WERI-Rb-1 (cell line): ENCODE measurements around the gene MYLK.
"Not testable (repeated sequence)": the region's sequence is repeated elsewhere in the genome, so short reads cannot be mapped to it uniquely, and the experiment has no call there.

ENCODE experiments used
- DNase-seq: peaks from one replicate; pipeline ENCODE4 v3.0.0-alpha.2; 2020
- H3K27ac ChIP-seq: fragments of 250-450 bp; sonication (Bioruptor Pico); 2 replicates; pipeline ENCODE4 v1.5.1; 2020; ENCODE audit warnings: mild to moderate bottlenecking, moderate library complexity
- H3K27me3 ChIP-seq: fragments of 250-450 bp; sonication (Bioruptor Pico); 2 replicates; pipeline ENCODE4 v1.5.1; 2021; ENCODE audit warnings: mild to moderate bottlenecking, low read depth, moderate library complexity; ENCODE audit not compliant: insufficient read depth, severe bottlenecking
- H3K36me3 ChIP-seq: fragments of 250-450 bp; sonication (Bioruptor Pico); 2 replicates; pipeline ENCODE4 v1.5.1; 2020; ENCODE audit warnings: mild to moderate bottlenecking, moderate library complexity
- H3K4me3 ChIP-seq: 2 replicates; pipeline ENCODE4 v1.5.1; 2011; ENCODE audit warnings: low read depth, mild to moderate bottlenecking, control low read depth, low read length
- H3K9me3 ChIP-seq: fragments of 250-450 bp; sonication (Bioruptor Pico); 2 replicates; pipeline ENCODE4 v1.5.1; 2021; ENCODE audit warnings: mild to moderate bottlenecking, moderate library complexity; ENCODE audit not compliant: severe bottlenecking
- TF ChIP-seq, protein P1 (sequence below): IDR thresholded peaks from 2 replicates; pipeline ENCODE4 v1.5.1; 2011; ENCODE audit warnings: low read depth, mild to moderate bottlenecking, control low read depth, inconsistent platforms, low read length

Gene MYLK

DNA sequence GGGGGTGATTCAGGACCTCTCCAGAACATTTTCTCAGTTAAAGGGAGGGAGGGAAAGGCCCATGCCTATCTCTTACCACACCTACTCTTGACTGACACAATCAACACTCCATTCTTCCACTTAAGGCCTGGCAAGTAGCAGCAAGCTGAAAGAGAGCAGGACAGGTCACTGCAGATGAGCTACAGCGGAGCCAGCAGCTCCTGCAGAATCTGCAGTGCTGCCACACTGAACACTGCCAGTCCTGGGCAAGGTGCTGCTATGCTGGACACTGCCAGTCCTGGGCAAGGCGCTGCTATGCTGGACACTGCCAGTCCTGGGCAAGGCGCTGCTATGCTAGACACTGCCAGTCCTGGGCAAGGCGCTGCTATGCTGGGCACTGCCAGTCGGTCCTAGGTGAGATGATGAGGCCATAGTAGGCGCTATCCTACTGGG is 143.7 kb downstream of the MYLK start:
- TF ChIP-seq, protein P1, sequence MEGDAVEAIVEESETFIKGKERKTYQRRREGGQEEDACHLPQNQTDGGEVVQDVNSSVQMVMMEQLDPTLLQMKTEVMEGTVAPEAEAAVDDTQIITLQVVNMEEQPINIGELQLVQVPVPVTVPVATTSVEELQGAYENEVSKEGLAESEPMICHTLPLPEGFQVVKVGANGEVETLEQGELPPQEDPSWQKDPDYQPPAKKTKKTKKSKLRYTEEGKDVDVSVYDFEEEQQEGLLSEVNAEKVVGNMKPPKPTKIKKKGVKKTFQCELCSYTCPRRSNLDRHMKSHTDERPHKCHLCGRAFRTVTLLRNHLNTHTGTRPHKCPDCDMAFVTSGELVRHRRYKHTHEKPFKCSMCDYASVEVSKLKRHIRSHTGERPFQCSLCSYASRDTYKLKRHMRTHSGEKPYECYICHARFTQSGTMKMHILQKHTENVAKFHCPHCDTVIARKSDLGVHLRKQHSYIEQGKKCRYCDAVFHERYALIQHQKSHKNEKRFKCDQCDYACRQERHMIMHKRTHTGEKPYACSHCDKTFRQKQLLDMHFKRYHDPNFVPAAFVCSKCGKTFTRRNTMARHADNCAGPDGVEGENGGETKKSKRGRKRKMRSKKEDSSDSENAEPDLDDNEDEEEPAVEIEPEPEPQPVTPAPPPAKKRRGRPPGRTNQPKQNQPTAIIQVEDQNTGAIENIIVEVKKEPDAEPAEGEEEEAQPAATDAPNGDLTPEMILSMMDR = no peak
- Histone ChIP-seq H3K9me3 (no peaks in the 10 kb centered on the region), H3K4me3 (no peak overlapping the region), H3K27me3 (no peaks in the 10 kb centered on the region), H3K36me3 (no peaks in the 10 kb centered on the region), H3K27ac (no peak overlapping the region)
- DNase-seq = no peak

DNA sequence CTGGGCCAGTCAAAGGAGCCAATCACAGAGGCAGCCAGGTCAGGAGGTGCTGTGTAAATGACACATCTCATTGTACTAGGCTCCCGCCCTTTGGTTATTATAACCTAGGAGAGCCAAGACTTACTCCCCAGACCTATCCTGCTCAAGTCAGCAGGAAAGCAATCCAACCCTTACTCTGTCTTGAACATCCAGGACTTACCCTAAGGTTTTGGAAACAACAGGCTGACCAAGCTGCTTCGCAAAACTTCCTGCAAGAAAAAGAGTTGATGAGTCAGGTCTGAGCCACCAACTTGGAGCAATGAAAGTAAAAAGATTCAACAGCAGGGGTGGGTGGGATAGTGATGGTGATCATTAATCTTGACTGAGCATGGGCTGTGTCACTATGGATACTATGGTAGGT is 144.4 kb downstream of the MYLK start:
- Histone ChIP-seq H3K4me3 (no peak overlapping the region), H3K27ac (no peak overlapping the region), H3K36me3 (no peaks in the 10 kb centered on the region), H3K9me3 (no peaks in the 10 kb centered on the region), H3K27me3 (no peaks in the 10 kb centered on the region)
- no peak for DNase-seq
- TF ChIP-seq, protein P1 = no peak

DNA sequence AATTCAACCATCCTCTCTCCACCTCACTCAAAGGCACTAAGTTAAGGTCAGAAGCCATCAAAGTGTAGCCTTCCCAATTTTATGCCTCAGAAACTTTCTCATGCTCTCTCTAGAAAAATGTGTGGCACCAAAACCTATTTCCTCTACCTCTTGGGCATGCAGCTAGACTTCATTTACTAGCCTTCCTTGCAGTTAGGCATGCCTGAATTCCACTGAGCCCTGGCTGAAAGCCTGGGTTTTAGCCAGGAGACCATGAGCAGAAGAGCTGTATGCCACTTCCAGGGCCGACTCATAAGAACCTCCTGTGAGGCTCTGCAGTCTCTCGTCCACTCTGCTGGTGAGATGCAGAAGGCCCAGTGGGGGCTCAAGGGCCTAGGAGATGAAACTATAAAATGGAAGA is 145.0 kb downstream of the MYLK start:
- H3K27me3 ChIP-seq = no peaks in the 10 kb centered on the region
- H3K27ac ChIP-seq = no peak overlapping the region
- H3K4me3 ChIP-seq = no peak overlapping the region
- no peaks in the 10 kb centered on the region for H3K9me3 ChIP-seq
- TF ChIP-seq, protein P1 = no peak
- H3K36me3 ChIP-seq = no peaks in the 10 kb centered on the region
- DNase-seq = no peak

DNA sequence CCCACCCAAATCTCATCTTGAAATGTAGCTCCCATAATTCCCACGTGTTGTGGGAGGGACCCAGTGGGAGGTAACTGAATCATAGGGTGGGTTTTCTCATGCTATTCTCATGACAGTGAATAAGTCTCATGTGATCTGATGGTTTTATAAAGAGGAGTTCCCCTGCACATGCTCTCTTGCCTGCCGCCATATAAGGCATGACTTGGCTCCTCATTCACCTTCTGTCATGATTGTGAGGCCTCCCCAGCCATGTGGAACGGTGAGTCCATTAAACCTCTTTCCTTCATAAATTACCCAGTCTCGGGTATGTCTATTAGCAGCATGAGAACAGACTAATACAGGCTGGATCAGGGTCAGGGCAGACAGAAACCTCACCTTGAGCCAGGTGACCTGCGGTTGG is 145.6 kb downstream of the MYLK start:
- H3K27ac ChIP-seq, DNase-seq, H3K36me3 ChIP-seq, H3K27me3 ChIP-seq, H3K4me3 ChIP-seq, H3K9me3 ChIP-seq: not testable (repeated sequence)

DNA sequence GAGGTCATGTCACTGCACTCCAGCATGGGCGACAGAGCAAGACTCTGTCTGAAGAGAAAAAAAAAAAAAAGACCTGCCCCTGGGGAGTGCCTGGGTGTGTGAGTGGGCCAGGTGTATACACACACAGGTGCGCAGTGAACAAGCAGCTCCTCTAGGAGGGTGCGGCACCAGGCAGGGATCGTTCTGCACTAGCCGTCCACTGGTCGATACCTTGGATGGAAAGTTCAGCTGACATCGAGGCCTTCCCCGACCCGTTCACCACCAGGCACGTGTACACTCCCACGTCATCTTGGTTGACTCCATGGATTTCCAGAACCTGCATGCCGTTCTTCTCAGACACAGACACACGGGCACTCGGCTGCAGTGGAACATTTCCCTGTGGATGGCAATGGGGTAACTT is 147.0 kb downstream of the MYLK start:
- Histone ChIP-seq H3K36me3 (no peaks in the 10 kb centered on the region), H3K27me3 (no peaks in the 10 kb centered on the region), H3K27ac (no peak overlapping the region), H3K4me3 (no peak overlapping the region), H3K9me3 (no peaks in the 10 kb centered on the region)
- TF ChIP-seq, protein P1 = no peak
- no peak for DNase-seq

DNA sequence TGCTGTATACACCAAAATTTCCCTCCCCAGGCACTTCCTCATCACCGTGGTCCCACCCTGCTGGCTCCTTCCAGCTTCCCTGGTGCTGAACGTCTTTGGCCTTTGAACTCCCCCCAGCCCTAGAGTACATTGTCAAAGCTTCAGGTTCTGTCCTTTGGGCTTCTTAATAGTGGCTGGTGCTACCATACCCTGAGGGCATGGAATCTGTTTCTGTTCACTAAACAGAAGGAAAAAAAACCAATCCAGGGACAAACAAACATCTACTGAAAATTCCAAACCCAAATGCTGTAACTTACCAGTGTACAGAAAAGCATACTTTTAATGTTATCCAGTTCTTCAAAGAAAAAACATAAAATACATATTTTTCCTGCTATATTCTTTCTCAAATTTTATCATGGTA is 148.7 kb downstream of the MYLK start:
- Histone ChIP-seq H3K27ac (no peak overlapping the region), H3K4me3 (no peak overlapping the region), H3K36me3 (no peaks in the 10 kb centered on the region), H3K9me3 (no peaks in the 10 kb centered on the region), H3K27me3 (no peaks in the 10 kb centered on the region)
- TF ChIP-seq, protein P1 = no peak
- DNase-seq = no peak
